ENCODE data around the gene CABLES1.
"Not testable (repeated sequence)": the region's sequence is repeated elsewhere in the genome, so short reads cannot be mapped to it uniquely, and the experiment has no call there.

CABLES1 gene

GRCh38 chr18:23227726-23228070 lies 92.4 kb downstream of the CABLES1 start:
- DNase-seq, result no peak

GRCh38 chr18:23228102-23229061 lies 93.1 kb downstream of the CABLES1 start:
- DNase-seq, result no peak

- no peak for DNase-seq
These were observed 94.2 kb downstream of the CABLES1 start for GRCh38 chr18:23229472-23229871.

GRCh38 chr18:23230686-23231085 lies 95.4 kb downstream of the CABLES1 start:
- peak; percentile 20 for DNase-seq

GRCh38 chr18:23231340-23232021 lies 96.2 kb downstream of the CABLES1 start:
- DNase-seq, result peak; percentile 87

- no peak for DNase-seq
These were observed 97.0 kb downstream of the CABLES1 start for GRCh38 chr18:23232331-23232730.

GRCh38 chr18:23234619-23235018 lies 99.3 kb downstream of the CABLES1 start:
- DNase-seq, result no peak

GRCh38 chr18:23235336-23235735 lies 100.1 kb downstream of the CABLES1 start:
- DNase-seq, result no peak

GRCh38 chr18:23235860-23236259 lies 100.6 kb downstream of the CABLES1 start:
- DNase-seq, result no peak

- DNase-seq, result no peak
These were observed 101.7 kb downstream of the CABLES1 start for GRCh38 chr18:23236876-23237468.

GRCh38 chr18:23237524-23238151 lies 102.4 kb downstream of the CABLES1 start:
- peak; percentile 36 for DNase-seq

GRCh38 chr18:23238152-23238531 lies 102.9 kb downstream of the CABLES1 start:
- DNase-seq, result no peak

- no peak for DNase-seq
These were observed 103.5 kb downstream of the CABLES1 start for GRCh38 chr18:23238651-23239349.

GRCh38 chr18:23239350-23239692 lies 104.0 kb downstream of the CABLES1 start:
- no peak for DNase-seq

GRCh38 chr18:23239885-23240608 lies 104.8 kb downstream of the CABLES1 start:
- DNase-seq, result no peak

GRCh38 chr18:23240609-23240930 lies 105.3 kb downstream of the CABLES1 start:
- no peak for DNase-seq

GRCh38 chr18:23241833-23242496 lies 106.7 kb downstream of the CABLES1 start:
- not testable (repeated sequence) for DNase-seq

GRCh38 chr18:23243178-23243577 lies 107.9 kb downstream of the CABLES1 start:
- peak; percentile 32 for DNase-seq

GRCh38 chr18:23243816-23244215 lies 108.5 kb downstream of the CABLES1 start:
- DNase-seq, result no peak

- DNase-seq, result no peak
These were observed 109.1 kb downstream of the CABLES1 start for GRCh38 chr18:23244401-23244800.

GRCh38 chr18:23245461-23245860 lies 110.2 kb downstream of the CABLES1 start:
- no peak for DNase-seq

GRCh38 chr18:23247331-23247730 lies 112.0 kb downstream of the CABLES1 start:
- no peak for DNase-seq
